Ectodermal cell (in vitro differentiated cells): Measurements from ENCODE around the gene CRYGB.

ENCODE experiments used
- H3K27ac ChIP-seq: 2 replicates; pipeline ENCODE4 v1.7.0; 2013; ENCODE audit warnings: mild to moderate bottlenecking, low read depth, low read length; ENCODE audit not compliant: insufficient read depth, poor library complexity, severe bottlenecking
- H3K27me3 ChIP-seq: 2 replicates; pipeline ENCODE4 v1.7.0; 2013; ENCODE audit warnings: mild to moderate bottlenecking, low read length; ENCODE audit not compliant: insufficient read depth, control insufficient read depth, poor library complexity, severe bottlenecking
- H3K36me3 ChIP-seq: one replicate; pipeline ENCODE4 v1.7.0; 2013; ENCODE audit warnings: low read length; ENCODE audit not compliant: control insufficient read depth, insufficient read depth
- H3K4me1 ChIP-seq: one replicate; pipeline ENCODE4 v1.7.0; 2013; ENCODE audit warnings: low read length; ENCODE audit not compliant: control insufficient read depth, insufficient read depth
- H3K4me3 ChIP-seq: 2 replicates; pipeline ENCODE4 v1.7.0; 2013; ENCODE audit warnings: low read depth, low read length, control low read depth; ENCODE audit not compliant: insufficient read depth
- H3K9me3 ChIP-seq: 2 replicates; pipeline ENCODE4 v1.7.0; 2013; ENCODE audit warnings: mild to moderate bottlenecking, low read length, moderate library complexity; ENCODE audit not compliant: control insufficient read depth
- WGBS, 2 experiments: methylation state at CpG; one replicate each; pipeline ENCODE4 v1.1.7; 2013; ENCODE audit warnings: missing lambda C conversion rate in 2 of 2; 5-methylcytosine and 5-hydroxymethylcytosine counted together

The CRYGB gene

GRCh38 chr2:208182835-208183234 lies 36.9 kb upstream of the CRYGB start:
- Histone ChIP-seq H3K4me1 (peaks cover 25% of the 10 kb centered on the region), H3K4me3 (no peak overlapping the region), H3K36me3 (no peaks in the 10 kb centered on the region), H3K27me3 (no peaks in the 10 kb centered on the region), H3K27ac (no peak overlapping the region), H3K9me3 (no peaks in the 10 kb centered on the region)
- 81 to 84% methylated on average over 3 of the region's 3 CpGs for WGBS, 2 experiments

GRCh38 chr2:208179028-208179609 lies 33.2 kb upstream of the CRYGB start:
- Histone ChIP-seq H3K4me1 (peaks cover 8% of the 10 kb centered on the region), H3K27me3 (no peaks in the 10 kb centered on the region), H3K4me3 (no peak overlapping the region), H3K9me3 (no peaks in the 10 kb centered on the region), H3K27ac (no peak overlapping the region), H3K36me3 (no peaks in the 10 kb centered on the region)
- 65 to 74% methylated on average over 3 to 4 of the region's 4 CpGs for WGBS, 2 experiments

- H3K36me3 ChIP-seq, result no peaks in the 10 kb centered on the region
- no peaks in the 10 kb centered on the region for H3K27me3 ChIP-seq
- H3K4me1 ChIP-seq, result no peaks in the 10 kb centered on the region
- 84 to 89% methylated on average over 6 of the region's 6 CpGs for WGBS, 2 experiments
- no peak overlapping the region for H3K27ac ChIP-seq
- no peaks in the 10 kb centered on the region for H3K9me3 ChIP-seq
- no peak overlapping the region for H3K4me3 ChIP-seq
These were observed 29.8 kb upstream of the CRYGB start for GRCh38 chr2:208175840-208176153.

GRCh38 chr2:208175069-208175839 lies 29.3 kb upstream of the CRYGB start:
- H3K4me1 ChIP-seq, result no peaks in the 10 kb centered on the region
- no peak overlapping the region for H3K4me3 ChIP-seq
- H3K27me3 ChIP-seq, result no peaks in the 10 kb centered on the region
- 59 to 61% methylated on average over 20 to 21 of the region's 21 CpGs for WGBS, 2 experiments
- H3K27ac ChIP-seq, result no peak overlapping the region
- H3K36me3 ChIP-seq, result no peaks in the 10 kb centered on the region
- H3K9me3 ChIP-seq, result no peaks in the 10 kb centered on the region

- no peak overlapping the region for H3K27ac ChIP-seq
- H3K4me1 ChIP-seq, result no peaks in the 10 kb centered on the region
- H3K4me3 ChIP-seq, result no peak overlapping the region
- H3K27me3 ChIP-seq, result no peaks in the 10 kb centered on the region
- H3K9me3 ChIP-seq, result no peaks in the 10 kb centered on the region
- no peaks in the 10 kb centered on the region for H3K36me3 ChIP-seq
- WGBS, 2 experiments, result 94 to 96% methylated on average over 9 of the region's 9 CpGs
These were observed 28.2 kb upstream of the CRYGB start for GRCh38 chr2:208174144-208174543.

- no peaks in the 10 kb centered on the region for H3K27me3 ChIP-seq
- no peaks in the 10 kb centered on the region for H3K4me1 ChIP-seq
- 90 to 96% methylated on average over 4 of the region's 4 CpGs for WGBS, 2 experiments
- no peaks in the 10 kb centered on the region for H3K36me3 ChIP-seq
- no peak overlapping the region for H3K4me3 ChIP-seq
- no peaks in the 10 kb centered on the region for H3K9me3 ChIP-seq
- no peak overlapping the region for H3K27ac ChIP-seq
These were observed 26.2 kb upstream of the CRYGB start for GRCh38 chr2:208172125-208172524.

- H3K4me1 ChIP-seq, result no peaks in the 10 kb centered on the region
- H3K27ac ChIP-seq, result no peak overlapping the region
- no peaks in the 10 kb centered on the region for H3K27me3 ChIP-seq
- WGBS, 2 experiments, result 92 to 96% methylated on average over 2 of the region's 2 CpGs
- no peaks in the 10 kb centered on the region for H3K9me3 ChIP-seq
- H3K4me3 ChIP-seq, result no peak overlapping the region
- H3K36me3 ChIP-seq, result no peaks in the 10 kb centered on the region
These were observed 19.2 kb upstream of the CRYGB start for GRCh38 chr2:208164951-208165755.

- Histone ChIP-seq H3K4me3 (no peak within 1 kb of the TSS), H3K27ac (no peak within 1 kb of the TSS), H3K36me3 (no peaks in the 10 kb centered on the region), H3K27me3 (no peaks in the 10 kb centered on the region), H3K9me3 (no peaks in the 10 kb centered on the region), H3K4me1 (no peaks in the 10 kb centered on the region)
- WGBS, 2 experiments, result 55 to 79% methylated on average over 2 of the region's 2 CpGs
These were observed 17.5 kb upstream of the CRYGB start, which contains the start of gene CRYGA for GRCh38 chr2:208163489-208163888. CRYGA (minus strand) TSS chr2:208163589; CDS start chr2:208163556, 33 bp downstream.

- 91 to 93% methylated on average over 2 of the region's 2 CpGs for WGBS, 2 experiments
These were observed 10.5 kb upstream of the CRYGB start for GRCh38 chr2:208156439-208156838.

GRCh38 chr2:208153156-208153555 lies 7.2 kb upstream of the CRYGB start:
- no peaks in the 10 kb centered on the region for H3K9me3 ChIP-seq
- H3K4me1 ChIP-seq, result no peaks in the 10 kb centered on the region
- H3K27me3 ChIP-seq, result no peaks in the 10 kb centered on the region
- H3K36me3 ChIP-seq, result no peaks in the 10 kb centered on the region
- no peak overlapping the region for H3K4me3 ChIP-seq
- H3K27ac ChIP-seq, result no peak overlapping the region

More at GRCh38 chr2:208156439-208156838, 10.5 kb upstream of the CRYGB start:
- no peak overlapping the region for H3K4me3 ChIP-seq
- H3K27ac ChIP-seq, result no peak overlapping the region
- H3K9me3 ChIP-seq, result no peaks in the 10 kb centered on the region
- H3K36me3 ChIP-seq, result no peaks in the 10 kb centered on the region
- no peaks in the 10 kb centered on the region for H3K27me3 ChIP-seq
- H3K4me1 ChIP-seq, result no peaks in the 10 kb centered on the region
